GM18526 (cell line): ENCODE data around the gene C19orf73.

Source experiments
- POLR2A ChIP-seq: IDR thresholded peaks from 3 replicates; pipeline ENCODE4 v1.6.1; 2011; ENCODE audit not compliant: insufficient read length; ENCODE audit errors: extremely low read depth

Gene C19orf73

GRCh38 chr19:49118565-49119410 lies at the start of gene C19orf73:
Gene C19orf73 (minus strand): TSS chr19:49119143. CDS start chr19:49119022, 121 bp downstream.
- peak; percentile 62 for TF ChIP-seq POLR2A

- no peak for TF ChIP-seq POLR2A
Measured at GRCh38 chr19:49168421-49168820, 49.5 kb upstream of the C19orf73 start.

- no peak for TF ChIP-seq POLR2A
Measured at GRCh38 chr19:49167857-49168409, 49.0 kb upstream of the C19orf73 start.

- no peak for TF ChIP-seq POLR2A
Measured at GRCh38 chr19:49165865-49166301, 46.9 kb upstream of the C19orf73 start.

GRCh38 chr19:49165111-49165750 lies 46.3 kb upstream of the C19orf73 start:
- no peak for TF ChIP-seq POLR2A

- no peak for TF ChIP-seq POLR2A
Measured at GRCh38 chr19:49161987-49162386, 43.0 kb upstream of the C19orf73 start.

GRCh38 chr19:49160450-49161189 lies 41.7 kb upstream of the C19orf73 start:
- no peak for TF ChIP-seq POLR2A

- no peak for TF ChIP-seq POLR2A
Measured at GRCh38 chr19:49157445-49158224, 38.7 kb upstream of the C19orf73 start, which contains the start of gene TRPM4. Gene TRPM4 (plus strand): TSS chr19:49157792. CDS start chr19:49157867, 75 bp downstream.

- TF ChIP-seq POLR2A = no peak
Measured at GRCh38 chr19:49155820-49156346, 36.9 kb upstream of the C19orf73 start.

- no peak for TF ChIP-seq POLR2A
Measured at GRCh38 chr19:49155005-49155819, 36.3 kb upstream of the C19orf73 start, which contains the start of gene HRC. Gene HRC (minus strand): TSS chr19:49155396. CDS start chr19:49155237, 159 bp downstream.

GRCh38 chr19:49154279-49154678 lies 35.3 kb upstream of the C19orf73 start:
- TF ChIP-seq POLR2A = no peak

- no peak for TF ChIP-seq POLR2A
Measured at GRCh38 chr19:49153167-49153809, 34.3 kb upstream of the C19orf73 start.

GRCh38 chr19:49152119-49152550 lies 33.2 kb upstream of the C19orf73 start:
- TF ChIP-seq POLR2A = no peak
